ENCODE measurements around the gene B4GALT6.

GRCh38 chr18:31702449-31702848, 18.1 kb upstream of the B4GALT6 start:
- no peak for TF ChIP-seq POLR2A (IDR thresholded peaks at IDR 0.05)
- TF ChIP-seq, protein P1, sequence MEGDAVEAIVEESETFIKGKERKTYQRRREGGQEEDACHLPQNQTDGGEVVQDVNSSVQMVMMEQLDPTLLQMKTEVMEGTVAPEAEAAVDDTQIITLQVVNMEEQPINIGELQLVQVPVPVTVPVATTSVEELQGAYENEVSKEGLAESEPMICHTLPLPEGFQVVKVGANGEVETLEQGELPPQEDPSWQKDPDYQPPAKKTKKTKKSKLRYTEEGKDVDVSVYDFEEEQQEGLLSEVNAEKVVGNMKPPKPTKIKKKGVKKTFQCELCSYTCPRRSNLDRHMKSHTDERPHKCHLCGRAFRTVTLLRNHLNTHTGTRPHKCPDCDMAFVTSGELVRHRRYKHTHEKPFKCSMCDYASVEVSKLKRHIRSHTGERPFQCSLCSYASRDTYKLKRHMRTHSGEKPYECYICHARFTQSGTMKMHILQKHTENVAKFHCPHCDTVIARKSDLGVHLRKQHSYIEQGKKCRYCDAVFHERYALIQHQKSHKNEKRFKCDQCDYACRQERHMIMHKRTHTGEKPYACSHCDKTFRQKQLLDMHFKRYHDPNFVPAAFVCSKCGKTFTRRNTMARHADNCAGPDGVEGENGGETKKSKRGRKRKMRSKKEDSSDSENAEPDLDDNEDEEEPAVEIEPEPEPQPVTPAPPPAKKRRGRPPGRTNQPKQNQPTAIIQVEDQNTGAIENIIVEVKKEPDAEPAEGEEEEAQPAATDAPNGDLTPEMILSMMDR (IDR thresholded peaks at IDR 0.05): no peak

Measured in esophagus squamous epithelium (tissue), 4 donors.